Activated CD8-positive, alpha-beta memory T cell treated with anti-CD3 and anti-CD28 coated beads, Interleukin-2, amount 50 U/mL, for 4 hours (primary cell): Measurements from ENCODE around the gene DDOST.
A peak's percentile ranks its signal among the peaks of the same experiment; 100 is the strongest.

Source experiments
- DNase-seq: peaks from one replicate; pipeline ENCODE4 v3.0.0-alpha.2; 2020

The DDOST gene

DNA sequence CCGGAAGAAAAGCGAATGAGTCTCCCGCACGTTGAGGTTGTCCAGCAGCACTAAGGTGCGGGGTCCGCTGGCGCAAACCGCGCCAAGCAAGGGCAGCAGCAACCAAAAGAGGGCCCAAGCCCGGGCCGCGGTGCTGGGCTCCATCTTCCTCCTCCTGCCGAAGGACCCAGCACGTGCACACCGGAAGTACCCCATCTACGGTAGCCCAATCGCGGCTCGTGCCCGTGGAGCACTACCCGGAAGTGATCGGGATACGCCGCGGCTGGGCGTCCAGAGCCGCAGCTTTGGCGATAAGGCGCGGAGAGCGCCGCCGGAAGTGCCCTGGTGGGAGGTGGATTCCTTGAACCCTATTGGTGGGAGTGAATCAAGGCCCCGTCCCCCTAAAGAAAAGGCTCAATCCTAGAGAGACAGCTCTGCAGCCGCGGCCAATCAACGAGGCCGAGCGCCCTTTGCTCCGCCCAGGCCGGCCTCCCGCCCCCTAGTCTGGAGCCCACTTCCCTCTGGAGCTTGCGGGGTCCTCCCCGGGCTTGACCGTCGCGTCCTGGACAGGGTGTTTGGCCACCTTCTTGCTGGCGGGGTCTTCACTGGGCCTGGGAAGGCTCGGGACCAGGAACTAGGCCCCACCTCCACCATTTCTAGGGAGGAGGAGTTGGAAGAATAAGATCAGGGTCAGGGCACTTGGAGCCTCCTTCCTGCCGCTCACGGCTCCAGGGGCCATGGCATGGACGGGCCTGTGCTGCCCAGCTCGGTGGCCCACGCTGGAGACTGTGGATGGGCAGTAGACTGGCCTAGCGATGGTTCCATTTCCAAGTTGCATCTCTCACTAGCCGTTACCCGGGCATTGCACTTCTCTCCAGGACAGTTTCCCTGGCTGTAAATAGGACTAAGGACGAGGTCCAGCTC is at the start of gene DDOST:
DDOST (minus strand) TSS at position 163 of the 903 bp plus-strand sequence; CDS start at position 144, 19 bp downstream.
- DNase-seq, result peak; percentile 93

DNA sequence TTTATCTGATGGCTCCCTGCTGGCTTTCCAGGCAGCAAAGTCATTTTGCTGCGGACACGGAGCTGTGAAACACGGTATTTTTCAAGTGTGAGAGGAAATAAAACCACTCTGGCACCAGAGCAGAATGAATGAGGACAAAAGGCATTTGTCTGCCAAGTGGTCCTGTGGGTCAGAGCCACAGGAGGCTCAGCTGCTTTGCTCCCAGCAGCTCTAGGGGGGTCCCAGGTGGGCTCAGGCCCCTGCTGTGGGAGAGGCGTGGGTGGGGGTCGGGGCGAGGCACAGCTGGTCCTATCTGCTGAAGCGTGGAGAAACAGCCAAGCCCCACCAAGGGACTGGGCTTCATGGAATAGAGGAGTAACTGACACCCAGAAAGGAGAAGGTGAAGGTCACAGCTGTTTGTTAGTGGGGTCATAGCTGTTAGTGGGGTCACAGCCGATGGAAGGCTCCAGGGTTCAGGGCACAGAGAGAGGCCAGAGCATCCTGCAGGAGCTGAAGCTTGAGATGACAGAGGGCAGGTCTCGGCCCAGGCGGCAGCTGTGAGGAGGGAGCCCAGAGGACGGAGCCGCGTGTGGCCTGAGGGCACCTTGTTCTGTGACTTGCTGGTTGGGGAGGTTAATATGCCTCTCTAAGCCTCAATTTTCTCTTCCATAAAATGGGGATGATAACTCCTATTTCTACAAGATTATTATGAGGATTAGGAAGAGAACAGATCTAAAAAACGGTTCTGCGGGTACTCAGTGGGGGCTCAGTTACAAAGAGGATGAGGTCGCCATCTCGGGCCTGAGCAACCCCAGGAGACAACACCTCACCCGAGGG is 49.5 kb upstream of the DDOST start:
- DNase-seq, result no peak

GRCh38 chr1:20709868-20710267 is 48.7 kb upstream of the DDOST start:
- no peak for DNase-seq

DNA sequence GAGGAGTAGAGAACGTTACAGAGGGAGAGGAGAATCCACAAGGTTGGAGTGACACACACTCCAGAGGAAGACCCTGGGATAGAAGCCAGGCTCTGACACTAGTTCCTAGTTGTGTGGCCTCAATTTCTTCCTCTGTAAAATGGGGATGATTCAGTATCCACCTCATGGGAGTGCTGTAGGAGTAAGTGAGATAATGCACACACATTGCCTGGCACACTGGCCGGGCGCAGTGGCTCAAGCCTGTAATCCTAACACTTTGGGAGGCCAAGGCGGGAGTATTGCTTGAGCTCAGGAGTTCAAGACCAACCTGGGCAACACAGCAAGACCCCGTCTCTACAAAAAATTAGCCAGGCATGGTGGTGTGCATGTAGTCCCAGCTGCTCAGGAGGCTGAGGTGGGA is 47.7 kb upstream of the DDOST start:
- no peak for DNase-seq

DNA sequence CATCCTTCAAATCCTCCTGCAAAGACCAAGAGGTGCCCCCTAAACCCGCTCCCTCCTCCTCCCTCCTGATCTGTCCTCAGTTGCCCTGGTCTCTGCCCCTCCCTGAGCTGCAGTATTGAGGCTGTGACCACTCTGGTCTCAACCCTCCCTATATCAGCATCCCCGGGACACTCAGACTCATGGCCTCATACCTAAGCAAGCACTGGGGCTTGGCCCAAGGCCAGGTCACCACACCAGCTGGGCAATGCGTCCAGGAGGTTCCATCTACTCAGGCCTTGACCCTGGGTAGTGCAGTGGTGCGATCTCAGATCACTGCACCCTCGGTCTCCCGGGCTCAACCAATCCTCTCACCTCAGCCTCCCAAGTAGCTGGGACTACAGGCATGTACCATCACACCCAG is 46.9 kb upstream of the DDOST start:
- DNase-seq, result no peak

DNA sequence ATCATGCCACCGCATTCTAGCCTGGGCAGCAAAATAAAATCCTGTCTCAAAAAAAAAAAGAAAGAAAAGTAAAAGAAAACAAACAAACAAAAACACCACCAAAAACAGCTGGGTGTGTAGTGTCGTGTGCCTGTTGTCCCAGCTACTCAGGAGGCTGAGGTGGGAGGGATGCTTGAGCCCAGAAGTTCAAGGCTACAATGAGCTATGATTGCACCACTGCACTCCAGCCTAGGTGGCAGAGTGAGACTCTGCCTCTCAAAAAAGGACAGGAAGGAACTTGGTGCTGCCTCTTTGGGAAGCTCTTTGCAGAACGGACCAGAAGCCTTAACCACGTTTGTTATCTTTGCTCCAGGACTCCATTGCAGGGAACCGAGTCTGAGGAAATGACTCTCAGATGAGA is 45.7 kb upstream of the DDOST start:
- no peak for DNase-seq

DNA sequence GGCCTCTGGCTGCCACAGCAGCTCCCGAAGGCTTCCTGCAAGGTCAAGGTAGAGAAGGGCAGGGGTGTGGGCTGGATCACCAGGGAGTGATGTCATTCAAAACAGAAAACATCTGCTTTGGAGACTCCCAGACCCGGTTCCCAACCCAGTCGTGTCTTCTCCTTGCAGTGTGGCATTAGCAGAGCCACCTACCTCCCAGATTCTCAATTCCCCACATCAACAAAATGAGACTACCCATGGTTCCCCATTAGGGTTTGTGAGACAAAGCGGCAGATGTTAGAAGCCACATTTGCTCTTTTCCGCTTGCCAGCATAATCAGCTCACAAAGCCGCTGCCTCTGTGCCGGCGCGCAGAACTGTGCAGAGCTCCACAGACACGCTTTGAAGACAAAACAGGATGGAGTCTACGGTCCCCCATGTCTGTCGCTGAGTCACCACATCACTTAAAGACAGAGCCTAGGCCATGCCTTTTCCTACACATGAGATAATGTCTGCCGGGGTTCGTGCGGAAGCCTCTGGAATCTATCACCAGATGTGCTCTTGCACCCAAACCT is 44.1 kb upstream of the DDOST start:
- DNase-seq, result no peak

- no peak for DNase-seq
Observed at GRCh38 chr1:20704390-20705202, 43.4 kb upstream of the DDOST start.

DNA sequence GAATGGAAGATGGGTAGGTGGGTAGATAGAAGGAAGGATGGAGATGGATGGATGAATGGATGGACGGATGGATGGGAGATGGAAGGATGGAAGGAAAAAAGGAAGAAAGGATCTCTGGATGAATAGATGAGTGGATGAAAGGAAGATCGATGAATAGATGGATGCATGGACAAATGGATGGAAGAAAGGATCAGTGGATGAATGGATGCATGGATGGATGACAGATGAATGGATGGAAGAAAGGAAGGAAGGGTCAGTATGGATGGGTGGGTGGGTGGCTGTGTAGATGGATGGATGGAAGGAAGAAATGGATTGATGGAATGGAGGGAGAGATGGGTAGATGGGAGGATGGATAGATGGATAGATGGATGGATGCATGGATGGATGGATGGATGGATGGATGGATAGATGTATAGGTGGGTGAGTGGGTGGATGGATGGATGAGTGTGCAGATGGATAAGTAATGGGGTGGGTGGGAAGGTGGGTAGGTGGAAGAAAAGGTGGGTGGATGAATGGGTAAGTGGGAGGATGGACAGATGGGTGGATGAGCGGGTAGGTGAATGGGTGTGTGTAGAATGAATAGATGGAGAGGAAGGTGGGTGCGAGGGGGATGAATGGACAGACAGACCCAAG is 42.1 kb upstream of the DDOST start:
- no peak for DNase-seq

DNA sequence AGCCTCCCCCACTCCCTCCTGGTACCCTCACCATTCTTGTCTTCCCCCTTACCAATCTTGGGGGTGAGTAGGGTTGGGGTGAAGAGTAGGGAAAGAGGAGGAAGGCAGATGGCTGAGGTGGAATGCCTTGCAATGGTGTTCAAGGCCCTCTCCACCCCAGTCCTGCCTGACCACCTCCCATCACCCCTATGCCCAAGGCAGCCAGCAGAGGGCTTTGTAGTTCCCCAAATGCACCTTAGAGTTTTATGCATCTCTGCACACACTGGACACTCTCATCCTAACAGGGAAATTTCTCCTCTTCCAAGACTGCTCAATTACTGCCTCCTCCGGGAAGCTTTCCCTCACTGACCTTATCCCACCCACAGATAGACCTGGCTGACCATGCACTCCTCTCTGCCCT is 41.2 kb upstream of the DDOST start:
- DNase-seq, result no peak

GRCh38 chr1:20701847-20702246 is 40.7 kb upstream of the DDOST start:
- no peak for DNase-seq

GRCh38 chr1:20701446-20701845 is 40.3 kb upstream of the DDOST start:
- DNase-seq, result no peak

GRCh38 chr1:20700636-20701215 is 39.6 kb upstream of the DDOST start:
- no peak for DNase-seq

DNA sequence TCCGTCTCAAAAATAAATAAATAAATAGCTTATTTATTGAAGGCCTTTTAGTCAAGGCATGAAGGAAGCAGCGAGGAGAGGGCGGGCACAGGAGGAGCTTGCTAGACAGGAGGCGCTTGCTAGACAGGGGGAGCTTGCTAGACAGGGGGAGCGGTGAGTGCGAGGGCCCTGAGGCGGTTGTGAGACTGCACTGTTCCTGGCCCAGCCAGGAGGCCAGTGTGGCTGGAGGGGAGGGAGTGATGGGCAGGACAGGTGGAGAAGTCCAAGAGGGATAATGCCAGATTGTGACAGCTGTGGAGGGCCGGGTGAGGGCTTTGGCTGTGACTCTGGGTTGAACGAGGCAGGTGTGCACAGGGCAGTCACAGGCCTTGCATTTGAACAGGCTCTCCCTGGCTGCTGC is 38.4 kb upstream of the DDOST start:
- DNase-seq, result no peak

DNA sequence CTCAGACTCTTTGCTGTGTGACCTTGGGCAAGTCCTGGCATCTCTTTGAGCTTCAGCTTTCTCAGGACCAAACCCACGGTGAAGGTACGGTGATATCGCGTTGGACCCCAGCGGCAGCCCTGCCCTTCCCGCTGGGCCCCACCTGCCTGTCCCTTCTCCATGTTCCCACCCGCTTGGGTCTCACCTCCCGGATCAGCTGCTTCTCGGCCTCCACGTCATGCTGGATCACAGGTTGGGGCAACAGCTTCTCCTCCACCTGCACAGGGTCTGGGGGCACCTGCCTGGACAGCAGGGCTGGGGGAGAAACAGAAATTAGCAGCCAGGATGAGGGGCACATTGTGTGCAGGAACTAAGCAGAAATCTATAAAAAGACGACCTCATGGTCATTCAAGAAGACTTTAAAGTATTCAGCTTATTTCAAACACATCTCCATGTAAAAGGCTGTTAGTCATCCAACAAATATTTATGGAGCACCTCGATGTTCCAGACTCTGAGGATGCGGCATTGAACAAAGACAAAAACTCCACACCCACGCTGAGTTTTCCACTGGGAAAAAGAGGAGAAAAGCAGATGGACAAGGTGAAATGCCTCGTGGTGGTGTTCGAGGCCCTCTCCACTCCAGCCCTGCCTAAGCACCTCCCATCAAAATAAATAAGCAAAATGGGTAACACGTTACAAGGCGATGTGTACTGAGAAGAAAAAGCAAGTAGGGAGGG is 37.2 kb upstream of the DDOST start:
- no peak for DNase-seq

- DNase-seq, result no peak
Observed at GRCh38 chr1:20697563-20697962, 36.4 kb upstream of the DDOST start.

GRCh38 chr1:20696397-20697333 is 35.5 kb upstream of the DDOST start:
- DNase-seq, result peak; percentile 76

- no peak for DNase-seq
Observed at GRCh38 chr1:20695515-20695914, 34.3 kb upstream of the DDOST start.

DNA sequence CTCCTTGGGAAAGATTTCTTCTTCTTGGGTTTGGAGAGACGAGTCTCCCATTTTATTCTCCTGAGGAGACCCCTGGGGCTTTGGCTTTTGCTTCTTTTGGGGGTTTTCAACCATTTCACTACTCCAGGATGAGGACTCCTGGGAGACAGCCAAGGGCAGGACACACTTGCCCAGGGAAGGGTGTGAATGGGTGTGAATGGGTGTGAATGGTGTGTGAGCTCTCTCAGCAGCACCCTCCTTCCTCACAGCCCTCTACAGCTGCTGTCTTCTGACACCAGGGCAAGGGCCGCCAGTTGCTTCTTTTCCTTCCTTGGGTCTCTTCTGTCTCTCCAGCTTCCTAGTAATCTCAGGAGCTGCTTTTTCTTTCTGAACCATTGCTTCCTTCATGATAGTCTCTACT is 32.5 kb upstream of the DDOST start:
- no peak for DNase-seq

DNA sequence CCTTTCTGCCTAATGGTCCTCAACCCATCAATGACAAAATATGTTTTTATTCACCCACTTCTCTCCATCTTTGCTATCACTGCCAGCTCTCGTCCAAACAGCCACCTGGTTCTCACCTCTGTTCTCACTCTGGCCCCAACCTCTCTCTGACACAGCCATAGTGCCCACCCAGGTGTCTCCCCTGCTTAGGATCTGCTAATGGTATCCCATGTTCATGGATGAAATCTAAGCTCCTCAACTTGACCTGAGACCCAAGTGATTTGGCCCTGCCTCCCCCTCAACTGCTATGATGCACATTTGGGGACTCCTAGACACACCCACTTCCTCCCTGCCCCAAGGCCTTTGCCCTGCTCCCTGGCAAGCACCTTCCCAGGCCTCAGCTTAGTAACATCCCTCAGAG is 30.7 kb upstream of the DDOST start:
- no peak for DNase-seq
